GM12873 (cell line): ENCODE measurements around the gene MXD1.

ENCODE experiments used
- TF ChIP-seq, protein P1 (sequence below): IDR thresholded peaks from 2 replicates; pipeline ENCODE4 v1.5.1; 2012; ENCODE audit warnings: low read depth, mild to moderate bottlenecking, moderate library complexity, low read length, control low read depth; ENCODE audit not compliant: insufficient read depth; ENCODE audit errors: missing control alignments

Gene MXD1

DNA sequence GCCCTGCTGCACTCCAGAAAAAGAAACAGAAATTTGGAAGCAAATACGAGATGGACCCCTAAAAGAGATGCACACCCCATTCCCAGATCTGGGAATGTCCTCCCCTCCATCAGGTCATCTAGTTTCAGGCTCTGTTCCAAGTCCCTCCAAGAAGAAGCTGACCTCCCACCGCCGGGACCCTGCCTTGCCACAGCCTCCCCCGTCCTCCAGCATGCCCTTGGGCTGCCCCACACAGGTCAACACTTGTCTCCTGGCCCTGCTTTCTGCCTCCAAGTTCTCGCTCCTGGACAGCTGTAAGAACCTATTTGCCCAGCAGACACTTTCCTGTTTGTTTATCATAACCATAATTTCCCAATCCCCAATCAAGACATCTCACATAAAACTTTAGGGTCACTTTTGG lies 44.5 kb downstream of the MXD1 start:
- TF ChIP-seq, protein P1, sequence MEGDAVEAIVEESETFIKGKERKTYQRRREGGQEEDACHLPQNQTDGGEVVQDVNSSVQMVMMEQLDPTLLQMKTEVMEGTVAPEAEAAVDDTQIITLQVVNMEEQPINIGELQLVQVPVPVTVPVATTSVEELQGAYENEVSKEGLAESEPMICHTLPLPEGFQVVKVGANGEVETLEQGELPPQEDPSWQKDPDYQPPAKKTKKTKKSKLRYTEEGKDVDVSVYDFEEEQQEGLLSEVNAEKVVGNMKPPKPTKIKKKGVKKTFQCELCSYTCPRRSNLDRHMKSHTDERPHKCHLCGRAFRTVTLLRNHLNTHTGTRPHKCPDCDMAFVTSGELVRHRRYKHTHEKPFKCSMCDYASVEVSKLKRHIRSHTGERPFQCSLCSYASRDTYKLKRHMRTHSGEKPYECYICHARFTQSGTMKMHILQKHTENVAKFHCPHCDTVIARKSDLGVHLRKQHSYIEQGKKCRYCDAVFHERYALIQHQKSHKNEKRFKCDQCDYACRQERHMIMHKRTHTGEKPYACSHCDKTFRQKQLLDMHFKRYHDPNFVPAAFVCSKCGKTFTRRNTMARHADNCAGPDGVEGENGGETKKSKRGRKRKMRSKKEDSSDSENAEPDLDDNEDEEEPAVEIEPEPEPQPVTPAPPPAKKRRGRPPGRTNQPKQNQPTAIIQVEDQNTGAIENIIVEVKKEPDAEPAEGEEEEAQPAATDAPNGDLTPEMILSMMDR, result no peak

GRCh38 chr2:69960821-69961220 lies 45.9 kb downstream of the MXD1 start:
- TF ChIP-seq, protein P1, result no peak

DNA sequence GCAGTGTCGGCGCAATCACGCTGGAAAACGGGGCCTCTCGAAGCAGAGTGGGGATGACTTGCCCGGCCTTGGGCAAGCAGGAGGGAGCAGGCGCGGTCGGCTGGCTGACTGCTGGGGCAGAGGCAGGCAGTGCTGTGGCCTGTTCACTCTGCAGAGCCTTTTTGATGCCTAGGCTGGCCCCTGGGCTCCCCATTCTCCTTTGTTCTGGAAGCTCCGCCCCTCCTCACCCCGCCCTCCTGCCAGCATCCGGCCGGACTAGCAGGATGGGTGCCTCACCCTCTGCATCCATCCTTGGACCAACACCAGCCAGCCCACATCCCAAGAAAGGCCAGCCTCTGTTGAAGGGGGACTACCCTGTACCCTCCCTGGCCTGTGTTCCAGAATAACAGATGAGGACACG lies 46.6 kb downstream of the MXD1 start, which contains the start of gene ASPRV1:
TSS of gene ASPRV1 (minus strand) at position 136 of the 400 bp plus-strand sequence. CDS start 195 bp downstream, outside the sequence.
- TF ChIP-seq, protein P1, result no peak

DNA sequence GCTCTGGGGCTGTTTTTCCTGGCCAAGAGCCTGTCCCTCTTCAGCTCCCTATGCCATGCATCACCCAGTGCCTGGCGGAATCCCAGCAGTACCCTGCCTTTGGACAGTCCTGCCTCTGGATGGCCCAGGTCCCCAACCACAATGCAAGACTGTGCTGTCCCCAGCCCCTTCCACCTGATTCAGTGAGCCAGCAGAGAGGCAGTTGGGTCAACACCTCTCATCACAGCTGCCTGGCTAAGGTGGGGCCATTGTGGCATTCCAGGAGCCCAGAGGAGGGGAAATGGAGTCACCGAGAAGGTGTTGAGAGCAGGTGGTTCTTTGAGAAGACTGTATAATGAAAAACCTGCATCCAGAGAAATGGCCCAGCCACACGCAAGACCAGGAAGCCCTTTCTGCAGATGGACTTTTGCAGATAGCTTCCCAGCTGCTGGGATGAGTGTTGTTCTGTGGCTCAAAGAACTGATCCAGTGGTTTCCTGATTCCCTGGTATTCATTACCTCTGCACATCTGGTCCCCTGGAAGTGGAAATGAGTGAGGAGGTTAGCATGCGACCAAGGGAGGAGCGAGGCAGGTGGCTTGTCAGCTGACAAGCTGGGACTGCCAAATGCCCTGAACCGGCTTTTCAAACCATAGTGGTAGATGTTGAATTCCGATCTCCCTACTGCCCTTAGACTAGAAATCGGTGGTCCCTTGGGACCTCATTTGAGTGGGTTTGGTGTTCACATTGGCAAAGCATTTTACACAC lies 48.2 kb downstream of the MXD1 start:
- TF ChIP-seq, protein P1, result no peak

DNA sequence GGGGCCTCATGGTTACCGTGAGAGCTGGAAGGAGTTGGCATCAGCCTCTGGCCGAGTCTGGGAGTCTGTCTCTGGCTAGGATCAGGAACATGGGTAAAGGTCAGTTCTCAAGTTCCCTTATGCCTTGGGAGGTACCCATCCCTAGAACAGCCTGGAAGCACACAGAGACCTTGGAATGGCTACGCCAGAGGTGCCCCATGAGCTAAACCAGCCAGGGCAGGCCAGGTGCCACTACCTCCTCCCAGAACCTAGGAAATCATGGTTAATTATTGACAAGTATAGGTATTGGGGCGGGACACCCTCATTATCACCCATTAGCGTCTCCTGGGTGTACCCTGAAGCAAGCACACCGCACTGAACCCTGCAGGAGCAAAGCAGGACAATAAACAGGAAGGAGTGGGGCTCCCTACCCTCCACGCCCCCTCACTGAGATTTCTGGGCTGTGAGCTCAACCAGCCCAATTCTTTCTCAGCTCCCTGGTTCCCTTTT lies 49.5 kb downstream of the MXD1 start:
- TF ChIP-seq, protein P1, result no peak

GRCh38 chr2:69965756-69966445 lies 51.0 kb downstream of the MXD1 start:
- TF ChIP-seq, protein P1, result no peak

DNA sequence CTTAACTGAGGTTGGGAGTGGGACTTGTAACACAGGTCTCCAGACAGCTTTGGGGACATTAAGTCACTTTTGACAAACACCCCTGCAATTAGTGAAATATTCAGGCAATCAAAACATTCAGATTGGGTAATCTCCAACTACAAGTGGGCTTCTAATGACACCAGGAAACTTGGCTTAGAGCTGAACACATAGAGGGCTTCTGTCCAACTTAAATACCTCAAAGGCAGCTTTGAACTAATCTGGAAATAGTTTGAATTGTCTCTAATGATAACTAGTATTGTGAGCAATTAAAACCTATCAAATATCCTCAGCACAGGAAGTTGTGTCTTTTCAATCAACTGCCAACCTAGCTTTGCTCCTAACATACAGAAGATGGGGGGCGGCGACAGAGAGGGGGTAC lies 51.6 kb downstream of the MXD1 start:
- TF ChIP-seq, protein P1, result no peak
